ENCODE measurements around the gene COLGALT1.
"Not testable (repeated sequence)": the region's sequence is repeated elsewhere in the genome, so short reads cannot be mapped to it uniquely, and the experiment has no call there.

- not testable (repeated sequence) for TF ChIP-seq POLR2A (IDR thresholded peaks at IDR 0.05; ENCODE audit: low read length); GATA1 (IDR thresholded peaks at IDR 0.05; ENCODE audit: low read depth, low read length)
Observed at GRCh38 chr19:17594296-17594695, 38.8 kb downstream of the COLGALT1 start.
